CD4-positive, alpha-beta T cell treated with Interleukin-17A for 4 hours (primary cell): ENCODE measurements around the gene SIRPB2.

Experiments used
- DNase-seq: peaks from one replicate; pipeline ENCODE4 v3.0.0-alpha.2; 2020; ENCODE audit warnings: mixed read lengths

The SIRPB2 gene

DNA sequence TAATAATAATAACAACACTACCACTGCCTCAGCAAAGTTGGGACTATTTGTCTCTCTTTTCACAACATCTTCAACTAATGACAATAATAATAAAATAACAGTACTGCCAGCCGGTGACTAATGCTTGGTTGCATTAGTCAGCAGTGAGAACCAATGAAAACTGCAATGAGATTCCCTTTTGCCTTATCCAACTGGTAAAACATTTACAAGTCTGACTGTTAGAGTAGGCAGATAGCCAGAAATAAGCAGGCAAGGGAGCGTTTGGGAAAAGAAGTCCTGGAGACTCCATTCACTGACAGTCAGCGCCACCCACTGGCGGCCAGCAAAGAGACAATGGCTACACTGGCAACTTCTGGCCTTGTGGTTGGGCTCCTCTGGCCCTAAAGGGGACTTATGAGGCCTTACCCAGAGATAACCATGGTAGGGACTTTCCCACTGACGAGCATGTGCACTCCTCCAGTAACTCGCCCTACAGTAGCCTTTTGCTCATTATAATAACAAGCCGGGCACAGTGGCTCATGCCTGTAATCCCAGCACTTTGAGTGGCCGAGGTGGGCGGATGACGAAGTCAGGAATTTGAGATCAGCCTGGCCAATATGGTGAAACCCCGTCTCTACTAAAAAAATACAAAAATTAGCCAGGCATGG, 21.2 kb downstream of the SIRPB2 start:
- DNase-seq: peak; percentile 15

DNA sequence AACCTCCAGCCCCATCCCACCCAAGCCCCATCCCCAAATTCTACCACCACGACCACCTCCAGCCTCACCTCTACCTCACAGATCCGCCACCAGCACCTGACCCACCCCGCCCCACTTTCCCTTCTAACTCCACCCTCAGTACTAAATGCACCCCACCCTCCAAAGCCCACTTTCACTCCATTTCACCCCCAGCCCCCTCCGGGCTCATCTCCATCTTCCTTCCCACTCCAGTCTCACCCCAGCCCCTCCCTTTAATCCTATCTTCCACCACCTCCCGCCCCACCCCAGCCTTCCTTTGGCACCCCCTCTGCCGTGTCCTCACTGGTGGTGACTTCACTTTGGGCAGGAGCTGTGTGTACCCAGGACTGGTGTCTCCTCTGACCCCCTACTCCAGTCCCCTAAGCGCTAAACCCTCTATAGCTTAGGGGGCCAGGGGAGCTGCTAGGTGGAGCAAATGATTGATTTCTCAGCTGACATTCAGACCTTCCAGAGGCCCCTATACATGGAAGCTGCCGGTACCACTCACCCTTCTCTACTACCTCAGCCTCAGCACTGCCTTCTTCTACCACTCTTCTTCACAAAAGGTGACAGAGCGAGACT, 21.8 kb downstream of the SIRPB2 start:
- no peak for DNase-seq

DNA sequence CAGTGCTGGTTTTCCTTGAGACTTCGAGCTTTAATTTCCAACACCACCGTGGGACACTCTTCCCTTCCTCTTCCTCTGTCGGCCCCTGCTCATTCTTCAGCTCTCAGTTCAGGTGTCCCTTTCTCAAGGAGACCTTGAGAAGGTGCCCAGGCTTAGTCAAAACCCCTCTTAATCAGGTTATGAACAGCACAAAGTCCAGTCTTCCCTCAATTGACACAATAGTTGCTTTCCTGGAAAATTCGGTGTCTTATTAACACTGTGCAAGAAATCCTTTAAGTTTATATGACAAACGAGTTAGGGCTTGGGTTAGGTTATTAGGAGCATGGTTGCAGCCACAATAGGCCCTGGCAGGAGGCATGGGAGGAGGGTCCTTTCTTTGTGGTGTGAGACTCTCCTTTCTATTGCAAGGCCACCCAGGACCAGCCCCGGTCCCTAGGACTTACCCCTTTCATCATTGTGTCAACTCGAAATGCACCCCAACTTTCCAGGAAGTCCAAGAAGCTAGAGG, 23.0 kb downstream of the SIRPB2 start:
- no peak for DNase-seq

DNA sequence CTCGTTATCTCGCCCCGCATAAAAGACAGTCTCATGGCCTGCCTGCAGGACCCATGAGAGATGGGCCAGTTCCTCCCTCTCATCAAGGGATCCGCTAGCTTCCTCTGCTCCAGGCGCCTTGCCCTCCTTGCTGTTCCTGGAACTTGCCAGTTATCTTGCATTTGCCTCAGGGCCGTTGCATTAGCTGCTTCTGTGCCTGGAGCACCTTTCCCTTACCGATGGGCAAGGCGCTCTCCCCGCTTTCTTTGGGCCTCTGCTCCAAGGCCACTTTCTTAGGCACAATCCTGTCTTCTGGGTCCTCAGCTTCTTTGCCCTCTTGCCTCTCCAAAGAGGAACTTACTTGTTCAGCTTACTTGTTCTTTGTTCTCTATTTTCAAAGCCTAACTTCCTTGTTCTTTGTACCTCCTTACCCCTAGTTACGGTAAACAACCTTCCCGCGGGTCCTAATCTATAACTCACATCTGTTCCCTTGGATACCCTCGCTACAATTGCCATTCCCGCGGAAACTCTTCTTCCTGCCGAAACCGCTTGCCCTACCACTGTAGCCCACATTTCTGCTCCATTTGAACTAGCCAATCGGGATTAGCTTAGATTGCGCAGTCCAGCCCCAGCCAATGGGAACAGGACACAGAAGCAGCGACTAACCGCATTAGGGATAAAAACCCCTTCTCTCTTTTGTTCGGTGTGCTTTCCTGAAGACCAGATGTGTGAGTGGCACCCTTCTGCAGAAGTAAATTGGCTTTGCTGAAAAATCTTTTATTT, 23.7 kb downstream of the SIRPB2 start:
- peak; percentile 7 for DNase-seq

DNA sequence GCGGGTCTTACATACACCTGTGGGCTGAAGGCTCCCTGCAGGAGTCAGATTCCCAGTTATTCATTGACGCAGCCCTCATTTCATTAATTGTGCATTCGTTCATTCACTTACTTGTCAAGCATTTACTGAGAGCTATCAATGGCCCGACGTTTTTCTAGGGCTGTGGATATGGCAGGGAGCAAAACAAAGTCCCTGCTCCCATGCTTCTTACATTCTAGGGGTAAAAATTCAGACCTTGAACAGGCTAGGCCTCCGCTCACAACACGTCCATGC, 24.2 kb downstream of the SIRPB2 start:
- no peak for DNase-seq

DNA sequence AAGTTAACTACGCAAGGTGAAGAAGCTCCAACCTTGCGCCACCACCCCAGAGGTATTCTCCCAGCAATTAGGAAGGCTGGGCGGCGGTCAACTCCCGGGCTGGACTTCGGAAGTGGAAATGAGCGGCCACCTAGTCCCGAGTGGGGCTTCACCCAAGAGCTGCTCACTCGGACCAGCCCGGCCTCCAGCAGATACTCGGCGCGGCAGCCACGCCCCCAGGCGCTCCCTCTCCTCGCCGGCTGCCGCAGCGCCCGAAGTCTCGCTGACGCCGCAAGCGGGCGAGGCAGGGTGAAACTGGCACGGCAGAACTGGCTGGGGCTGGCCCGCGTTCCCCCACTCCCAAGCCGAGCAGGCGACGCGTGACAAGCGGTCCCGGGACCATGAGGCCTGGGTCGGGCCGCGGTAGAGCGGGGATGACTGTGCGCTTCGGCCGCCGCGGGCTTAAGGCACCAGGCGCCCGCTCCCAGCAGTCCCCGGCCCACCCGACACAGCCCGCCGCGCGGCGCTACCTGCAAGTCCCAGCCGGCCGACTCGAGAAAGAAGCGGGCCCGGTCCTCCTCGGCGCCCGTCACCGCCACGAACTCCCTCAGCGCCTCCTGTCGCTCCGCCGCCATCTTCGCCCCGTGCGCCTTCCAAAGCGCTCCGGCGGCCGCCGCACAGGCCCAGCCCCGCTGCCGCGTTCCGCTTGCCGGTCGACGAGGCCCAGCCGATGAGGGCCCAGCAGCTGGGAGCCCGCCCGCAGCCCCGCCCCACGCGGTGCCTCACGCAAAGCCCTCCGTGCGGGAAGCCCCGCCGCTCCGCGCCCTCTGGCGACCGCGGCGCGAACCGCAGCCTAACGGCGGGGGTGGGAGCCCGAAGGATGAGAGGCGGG, 24.8 kb downstream of the SIRPB2 start, which contains the start of gene NSFL1C:
Gene NSFL1C, minus strand, starts transcription at position 639 of the 871 bp plus-strand sequence. Its CDS starts 25 bp downstream, at position 614.
- peak; percentile 98 for DNase-seq

DNA sequence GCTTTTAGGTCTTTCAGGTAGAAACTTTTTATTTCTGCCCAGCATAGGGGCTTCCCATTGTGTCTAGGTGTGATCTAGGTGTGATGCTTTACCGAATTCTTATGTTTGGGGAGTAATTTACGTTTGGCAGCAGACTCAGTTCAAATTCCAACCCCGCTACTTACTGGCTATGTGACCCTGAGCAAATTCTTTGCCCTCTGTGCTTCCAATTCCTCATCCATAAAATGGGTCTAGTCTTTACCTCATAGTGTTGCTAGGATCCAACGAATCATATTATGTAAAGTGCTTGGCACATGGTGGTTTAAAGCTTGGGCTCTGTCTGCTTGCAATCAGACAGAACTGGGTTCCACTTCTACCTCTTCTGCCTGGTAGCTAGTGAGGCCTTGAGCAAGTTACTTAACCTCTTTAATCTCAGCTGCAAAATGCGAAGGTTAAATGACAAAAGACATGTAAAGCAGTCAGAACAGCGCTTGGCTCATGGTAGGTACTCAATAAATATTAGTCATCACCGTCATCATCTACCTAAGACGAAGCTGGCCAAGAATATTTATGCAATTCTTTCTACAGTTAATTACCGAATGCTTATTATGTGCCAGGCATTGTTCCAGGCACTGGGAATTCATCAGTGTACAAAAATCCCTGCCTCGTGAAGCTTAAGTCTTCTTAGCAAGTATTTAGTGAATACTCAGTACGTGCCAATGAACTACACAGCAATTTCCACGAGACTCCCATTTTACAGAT, 25.6 kb downstream of the SIRPB2 start:
- no peak for DNase-seq

DNA sequence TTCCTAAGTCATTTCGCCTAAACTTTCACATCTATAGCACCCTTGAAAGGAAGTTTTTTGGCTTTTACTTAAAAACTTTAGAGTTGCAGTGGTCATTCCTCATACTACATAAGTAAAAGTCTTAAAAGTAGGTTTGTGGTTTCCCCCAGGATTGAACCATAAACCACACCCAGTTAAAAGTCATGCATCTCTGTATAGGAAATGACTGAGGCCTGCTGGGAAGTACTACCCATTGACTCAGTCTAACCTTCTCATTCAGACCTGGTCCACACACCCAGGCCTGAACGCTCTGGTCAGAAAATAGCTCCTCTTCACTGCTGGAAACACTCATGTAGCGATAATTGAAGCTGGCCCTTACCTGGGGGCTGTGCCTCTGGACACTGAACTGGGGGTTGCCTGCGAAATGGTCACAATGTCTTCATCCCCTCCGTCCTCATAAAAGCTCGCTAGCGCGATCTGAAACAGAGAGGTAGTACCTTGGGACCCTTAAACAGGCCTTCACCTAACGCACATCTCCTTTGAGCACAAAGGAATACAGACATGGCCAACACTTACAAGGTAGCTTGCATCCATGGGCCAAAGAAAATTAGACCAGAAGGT, 27.1 kb downstream of the SIRPB2 start:
- no peak for DNase-seq

DNA sequence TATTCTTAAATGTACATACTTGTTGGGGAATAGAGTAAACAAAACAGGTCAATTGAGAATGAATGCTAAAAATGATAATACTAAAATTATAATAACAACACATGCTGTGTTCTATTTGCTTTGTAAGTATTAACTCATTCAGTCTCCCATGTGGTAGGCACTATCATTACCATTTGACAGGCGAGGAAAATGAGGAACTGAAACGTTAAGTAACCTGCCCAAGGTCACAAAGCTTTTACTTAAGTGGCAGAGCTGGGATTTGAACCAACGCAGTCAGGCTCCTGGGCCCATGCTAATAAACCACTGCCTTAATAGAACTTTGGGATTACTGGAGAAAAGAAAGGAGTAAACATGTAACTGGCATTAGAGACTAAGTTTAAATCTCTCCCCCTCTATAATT, 28.4 kb downstream of the SIRPB2 start:
- DNase-seq: no peak

DNA sequence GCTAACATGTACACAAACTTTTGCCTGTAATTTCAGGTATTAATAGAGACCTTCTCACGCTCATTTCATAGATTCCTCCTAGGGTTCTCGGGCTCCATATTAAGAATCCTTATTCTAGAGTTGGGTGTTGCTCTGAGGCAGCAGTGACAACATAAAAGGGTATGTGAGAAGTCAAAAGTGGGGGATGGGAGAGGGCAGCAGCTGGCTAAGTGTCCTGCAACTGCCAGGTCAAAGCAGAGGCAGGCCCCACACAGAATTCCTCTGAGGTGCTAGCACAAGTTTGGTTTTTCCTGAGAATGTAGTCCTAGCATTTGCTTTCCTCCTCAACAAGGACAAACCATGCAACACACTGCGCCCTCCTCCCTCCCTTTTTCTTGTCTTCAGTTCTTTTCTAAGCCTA, 29.2 kb downstream of the SIRPB2 start:
- DNase-seq: no peak

DNA sequence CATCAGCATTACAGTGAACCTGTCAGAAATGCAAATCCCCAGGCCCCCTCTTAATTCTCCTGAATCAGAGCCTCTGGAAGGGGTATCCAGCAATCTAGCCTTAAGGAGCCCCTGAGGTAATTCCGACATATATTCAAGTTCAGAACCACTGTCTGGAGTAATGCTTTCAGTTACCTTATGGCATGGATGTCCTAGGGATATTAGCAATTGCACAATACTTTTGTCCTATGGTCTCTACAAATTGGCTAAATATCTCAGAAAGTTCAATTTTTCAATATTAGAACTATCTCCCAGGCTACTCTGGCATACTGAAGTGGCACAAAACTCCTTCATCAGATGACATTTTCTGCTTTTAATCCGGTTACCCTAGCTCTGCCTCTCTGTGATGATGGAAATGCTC, 30.9 kb downstream of the SIRPB2 start:
- no peak for DNase-seq

DNA sequence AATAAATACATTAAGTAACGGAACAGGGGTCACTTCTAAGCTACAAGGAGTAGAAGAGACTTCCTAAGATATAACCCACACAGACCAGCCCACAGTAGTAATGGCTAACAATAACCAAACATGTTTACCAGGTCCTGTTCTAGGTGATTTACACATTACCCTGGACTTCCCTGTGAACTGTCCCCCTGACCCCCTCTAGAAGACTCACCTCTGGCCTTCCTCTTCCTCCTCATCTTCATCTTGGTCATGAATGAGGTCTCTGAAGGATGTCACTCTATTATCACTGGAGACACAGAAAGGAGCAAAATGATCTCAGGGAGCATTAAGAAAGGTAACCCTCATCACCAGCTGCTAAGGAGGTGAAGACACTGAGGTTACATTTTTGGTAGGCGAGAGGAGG, 33.2 kb downstream of the SIRPB2 start:
- DNase-seq: no peak

DNA sequence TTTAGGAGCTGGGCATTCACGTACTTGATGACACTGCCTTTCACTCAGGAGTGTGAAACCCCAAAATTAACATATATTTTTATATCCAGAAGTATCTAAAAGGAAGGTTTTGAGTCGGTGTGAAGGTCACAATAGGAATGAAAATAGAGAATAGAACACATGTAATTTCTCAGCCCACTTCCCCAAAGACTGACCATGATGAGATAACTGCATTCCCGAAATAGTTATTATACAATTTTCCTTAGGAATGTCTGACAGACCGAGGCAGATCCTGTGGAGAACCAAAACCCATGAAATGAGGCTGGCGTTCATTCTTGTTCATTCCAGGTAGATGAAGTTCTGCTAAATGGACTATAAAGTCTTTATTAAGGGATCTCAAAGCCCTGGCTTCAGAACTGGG, 34.9 kb downstream of the SIRPB2 start:
- no peak for DNase-seq

DNA sequence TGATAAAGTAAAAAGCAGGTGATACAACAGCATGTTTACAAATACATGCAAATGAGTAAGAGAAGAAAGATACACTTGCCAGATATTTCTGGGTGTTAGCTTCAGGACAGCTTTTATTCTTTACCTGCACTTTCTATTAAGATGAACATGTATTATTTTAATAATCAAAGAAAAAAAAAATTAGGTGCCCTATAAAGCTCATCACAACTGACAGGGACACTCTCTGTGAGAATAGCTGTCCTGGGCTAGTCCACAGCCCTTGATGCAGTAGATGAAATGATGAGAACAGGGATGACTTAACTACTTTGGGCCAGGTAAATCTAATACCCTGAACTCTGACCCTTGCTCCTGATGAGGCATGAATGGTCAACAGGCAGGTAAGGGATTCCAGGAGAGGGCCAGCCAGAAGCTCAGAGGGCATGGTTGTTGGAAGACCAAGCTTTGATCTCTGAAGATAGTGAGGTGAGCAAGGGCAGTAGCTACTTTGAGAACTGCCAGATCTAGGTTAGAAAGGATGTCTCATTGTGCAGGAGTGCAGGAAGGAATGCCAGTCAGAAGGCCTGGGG, 40.2 kb downstream of the SIRPB2 start:
- DNase-seq: no peak

DNA sequence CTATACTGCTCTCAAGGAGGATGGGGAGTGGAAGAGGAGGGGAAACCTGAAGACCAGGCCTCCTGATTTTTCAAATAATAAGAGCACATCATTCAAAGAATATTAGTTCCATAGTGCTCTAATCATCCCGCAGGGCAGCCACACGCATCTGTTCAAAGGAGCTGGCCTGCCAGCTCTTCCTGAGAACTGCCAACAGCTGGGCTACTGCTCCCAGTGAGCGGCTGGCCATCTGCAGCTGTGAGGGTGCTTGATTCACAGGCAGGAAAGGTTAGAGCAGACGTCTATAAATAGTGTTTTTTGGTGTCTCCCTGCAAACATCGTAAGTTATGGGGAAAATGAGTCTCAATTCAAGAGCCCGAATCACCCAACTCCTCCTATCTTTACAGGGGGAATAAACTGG, 41.9 kb downstream of the SIRPB2 start:
- no peak for DNase-seq

DNA sequence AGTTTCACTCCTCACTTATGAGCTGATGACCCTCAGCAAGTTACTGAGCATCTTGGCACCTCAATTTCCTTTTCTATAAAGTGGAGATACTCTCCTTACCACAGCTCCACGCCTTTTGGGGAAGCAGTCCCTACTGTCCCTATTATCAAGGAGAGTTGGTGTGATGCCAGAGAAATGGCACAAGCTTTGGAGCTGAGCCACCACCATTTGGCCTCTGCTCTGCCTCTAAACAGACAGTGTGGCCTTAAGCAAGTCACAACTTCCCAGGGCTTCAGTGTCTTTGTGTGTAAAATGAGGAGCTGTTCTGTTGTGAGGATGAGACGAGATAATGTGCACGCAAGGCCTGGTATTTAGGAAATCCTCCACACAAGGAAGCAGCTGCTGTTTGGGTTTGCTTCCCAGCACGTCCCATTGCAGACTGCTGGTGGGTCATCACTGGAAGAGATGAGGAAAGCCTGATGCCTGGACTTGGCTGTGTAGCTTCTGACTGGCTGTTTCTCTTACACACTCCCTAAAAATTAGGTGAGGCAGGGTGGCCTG, 43.1 kb downstream of the SIRPB2 start:
- DNase-seq: no peak

DNA sequence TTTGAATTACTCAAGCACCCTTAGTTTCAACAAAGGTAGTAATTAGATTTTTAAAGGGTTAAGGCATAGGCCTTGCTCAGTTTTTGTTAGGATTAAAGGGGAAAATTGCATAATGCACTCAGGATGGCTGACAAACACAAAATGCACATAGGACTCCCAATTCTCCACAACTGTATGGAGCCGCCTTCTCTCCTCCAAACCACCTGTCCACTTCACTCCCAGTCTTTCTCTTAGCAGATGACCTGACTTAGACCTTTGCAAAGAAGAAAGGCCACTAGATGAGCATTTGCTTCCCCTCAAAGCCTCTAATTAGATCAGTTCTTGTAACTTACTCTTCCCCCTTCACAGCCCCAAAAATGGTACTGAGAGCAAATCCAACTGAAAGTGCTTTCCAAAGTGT, 44.7 kb downstream of the SIRPB2 start:
- DNase-seq: no peak

DNA sequence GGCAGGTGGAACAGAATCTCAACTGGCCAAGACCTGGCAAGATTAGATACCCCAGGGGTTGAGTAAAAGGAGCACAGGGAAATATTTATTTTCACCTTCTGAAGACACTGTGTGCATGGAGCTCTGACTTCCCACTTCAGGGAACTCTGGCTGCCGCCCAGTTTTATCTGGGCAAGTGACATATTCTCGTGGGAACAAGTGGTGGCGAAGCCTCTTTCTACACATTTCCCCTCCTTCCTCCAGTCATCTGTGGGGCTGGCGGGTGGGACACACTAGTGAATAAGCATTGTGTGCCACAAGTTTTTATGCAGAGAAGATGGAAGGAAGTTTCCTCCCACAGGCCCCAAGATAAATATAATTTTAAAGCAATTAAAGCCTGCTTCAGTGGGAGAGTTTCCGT, 48.1 kb downstream of the SIRPB2 start:
- DNase-seq: no peak

DNA sequence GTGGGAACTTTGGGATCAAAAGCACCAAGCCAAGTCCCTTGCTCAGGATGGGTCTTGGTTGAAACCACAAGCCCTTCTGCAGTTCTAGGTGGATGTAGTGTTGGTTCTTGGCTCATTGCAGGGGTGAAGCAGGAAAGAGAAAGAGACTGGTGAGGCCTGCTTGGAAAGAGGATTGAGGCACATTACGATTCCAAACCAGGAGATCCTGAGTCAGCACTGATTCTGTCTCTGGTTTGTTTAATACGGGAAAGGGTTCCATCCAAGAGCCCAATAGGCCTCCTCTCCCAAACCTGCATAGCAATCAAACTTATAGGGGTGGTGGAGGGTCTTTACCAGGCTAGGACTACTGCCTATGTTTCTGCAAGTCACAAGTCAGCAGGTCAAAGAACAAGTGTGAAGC, 48.9 kb downstream of the SIRPB2 start:
- DNase-seq: no peak

DNA sequence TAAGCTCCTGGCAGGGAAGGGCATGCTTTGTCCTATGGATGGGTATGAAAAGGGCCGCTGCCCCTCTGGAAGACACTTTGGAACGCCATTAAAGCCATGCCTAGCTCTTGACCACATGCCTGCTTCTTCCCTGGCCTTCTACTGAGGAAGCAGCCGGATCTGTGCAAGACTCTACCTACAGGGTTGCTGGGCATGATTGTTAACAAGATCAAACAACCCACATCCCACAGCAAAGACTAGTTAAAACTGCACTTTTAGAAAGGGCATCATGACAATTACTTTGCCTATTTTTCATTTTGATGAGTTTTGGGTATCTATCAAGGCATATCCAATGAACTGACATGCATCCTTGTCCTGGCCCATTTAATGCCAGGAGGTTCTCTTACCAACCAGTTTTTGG, 50.1 kb downstream of the SIRPB2 start:
- DNase-seq: no peak

DNA sequence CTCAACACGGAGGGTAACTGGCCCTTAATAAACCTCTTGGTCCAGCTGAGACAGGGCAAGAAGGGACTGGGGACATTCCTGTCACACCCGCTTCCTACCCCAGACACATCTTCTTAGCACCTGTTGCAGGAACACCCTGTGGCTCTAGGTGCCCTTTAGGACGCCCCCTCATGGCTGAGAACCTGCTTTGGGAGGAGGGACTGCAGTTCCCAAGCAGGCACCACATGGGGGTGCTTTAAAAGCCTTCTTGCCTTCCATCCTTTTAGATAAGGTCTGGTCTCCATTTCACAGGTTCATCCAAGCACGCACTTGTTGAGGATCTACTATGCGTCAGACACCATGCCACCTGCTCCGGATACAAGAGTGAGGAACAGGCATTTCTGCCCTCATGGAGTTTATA, 51.2 kb downstream of the SIRPB2 start:
- peak; percentile 25 for DNase-seq
